Peyer's patch (tissue), 4 donors: ENCODE results near the gene USP6.

Experiments used
- CTCF ChIP-seq, 6 experiments: fragments of 450-650 bp in 4 of 6; fragments of 200-600 bp in 2 of 6; sonication (generic) in 1 of 6; IDR thresholded peaks; one replicate each; pipeline ENCODE4 v1.5.1; 2017 to 2019; ENCODE audit warnings: antibody characterized with exemption in 6 of 6, mild to moderate bottlenecking in 3 of 6, moderate library complexity in 1 of 6
- POLR2A ChIP-seq, 2 donors: fragments of 450-650 bp; IDR thresholded peaks; one replicate each; pipeline ENCODE4 v1.5.1; 2017; ENCODE audit warnings: antibody characterized with exemption in 2 of 2, mild to moderate bottlenecking in 2 of 2, moderate library complexity in 2 of 2

GRCh38 chr17:5099271-5099670 lies 16.6 kb upstream of the USP6 start:
- no peak for TF ChIP-seq POLR2A (IDR thresholded peaks at IDR 0.05)
- no peak for TF ChIP-seq CTCF (IDR thresholded peaks at IDR 0.05)
